Measurements from ENCODE around the gene FES.
"Not testable (repeated sequence)": the region's sequence is repeated elsewhere in the genome, so short reads cannot be mapped to it uniquely, and the experiment has no call there.

Gene FES

GRCh38 chr15:90902840-90903732 lies 18.8 kb downstream of the FES start, which contains the start of gene MAN2A2:
Gene MAN2A2 (plus strand): TSS chr15:90903302. CDS start chr15:90904208, 906 bp downstream.
- Histone ChIP-seq H3K4me1 (ENCODE audit: control insufficient read depth, insufficient read depth, low read length, poor library complexity, severe bottlenecking) (peaks cover 14% of the 10 kb centered on the region), H3K36me3 (ENCODE audit: control insufficient read depth, insufficient read depth, low read length) (peaks cover 29% of the 10 kb centered on the region), H3K4me3 (ENCODE audit: insufficient read depth, low read depth, low read length, poor library complexity, severe bottlenecking) (peak within 1 kb of the TSS; percentile 69), H3K27me3 (replicated peaks; ENCODE audit: control insufficient read depth, insufficient read depth, low read length, poor library complexity, severe bottlenecking) (no peaks in the 10 kb centered on the region), H3K9me3 (ENCODE audit: control insufficient read depth, low read length) (no peaks in the 10 kb centered on the region), H3K27ac (ENCODE audit: insufficient read depth, low read length, poor library complexity, severe bottlenecking) (peak within 1 kb of the TSS; percentile 81)
- DNase-seq: peak; percentile 38 to 49 (median 46)

- no peaks in the 10 kb centered on the region for H3K9me3 ChIP-seq (ENCODE audit: control insufficient read depth, low read length)
- peak overlapping the region; percentile 81 for H3K27ac ChIP-seq (ENCODE audit: insufficient read depth, low read length, poor library complexity, severe bottlenecking)
- no peak for DNase-seq
- peaks cover 14% of the 10 kb centered on the region for H3K4me1 ChIP-seq (ENCODE audit: control insufficient read depth, insufficient read depth, low read length, poor library complexity, severe bottlenecking)
- peaks cover 30% of the 10 kb centered on the region for H3K36me3 ChIP-seq (ENCODE audit: control insufficient read depth, insufficient read depth, low read length)
- H3K27me3 ChIP-seq (replicated peaks; ENCODE audit: control insufficient read depth, insufficient read depth, low read length, poor library complexity, severe bottlenecking): no peaks in the 10 kb centered on the region
- H3K4me3 ChIP-seq (ENCODE audit: insufficient read depth, low read depth, low read length, poor library complexity, severe bottlenecking): peak overlapping the region; percentile 69
These were observed 19.6 kb downstream of the FES start for GRCh38 chr15:90903733-90904536.

- Histone ChIP-seq H3K9me3 (ENCODE audit: control insufficient read depth, low read length) (no peaks in the 10 kb centered on the region), H3K36me3 (ENCODE audit: control insufficient read depth, insufficient read depth, low read length) (peaks cover 38% of the 10 kb centered on the region), H3K4me3 (ENCODE audit: insufficient read depth, low read depth, low read length, poor library complexity, severe bottlenecking) (no peak overlapping the region), H3K27me3 (replicated peaks; ENCODE audit: control insufficient read depth, insufficient read depth, low read length, poor library complexity, severe bottlenecking) (no peaks in the 10 kb centered on the region), H3K27ac (ENCODE audit: insufficient read depth, low read length, poor library complexity, severe bottlenecking) (no peak overlapping the region), H3K4me1 (ENCODE audit: control insufficient read depth, insufficient read depth, low read length, poor library complexity, severe bottlenecking) (peaks cover 14% of the 10 kb centered on the region)
- no peak for DNase-seq
These were observed 20.4 kb downstream of the FES start for GRCh38 chr15:90904746-90905145.

GRCh38 chr15:90905306-90906180 lies 21.2 kb downstream of the FES start:
- Histone ChIP-seq H3K27me3 (replicated peaks; ENCODE audit: control insufficient read depth, insufficient read depth, low read length, poor library complexity, severe bottlenecking) (no peaks in the 10 kb centered on the region), H3K4me3 (ENCODE audit: insufficient read depth, low read depth, low read length, poor library complexity, severe bottlenecking) (no peak overlapping the region), H3K27ac (ENCODE audit: insufficient read depth, low read length, poor library complexity, severe bottlenecking) (no peak overlapping the region), H3K9me3 (ENCODE audit: control insufficient read depth, low read length) (no peaks in the 10 kb centered on the region), H3K36me3 (ENCODE audit: control insufficient read depth, insufficient read depth, low read length) (peaks cover 45% of the 10 kb centered on the region), H3K4me1 (ENCODE audit: control insufficient read depth, insufficient read depth, low read length, poor library complexity, severe bottlenecking) (peaks cover 14% of the 10 kb centered on the region)
- DNase-seq: no peak

- DNase-seq: no peak
- peaks cover 14% of the 10 kb centered on the region for H3K4me1 ChIP-seq (ENCODE audit: control insufficient read depth, insufficient read depth, low read length, poor library complexity, severe bottlenecking)
- H3K4me3 ChIP-seq (ENCODE audit: insufficient read depth, low read depth, low read length, poor library complexity, severe bottlenecking): no peak overlapping the region
- H3K36me3 ChIP-seq (ENCODE audit: control insufficient read depth, insufficient read depth, low read length): peaks cover 53% of the 10 kb centered on the region
- no peaks in the 10 kb centered on the region for H3K27me3 ChIP-seq (replicated peaks; ENCODE audit: control insufficient read depth, insufficient read depth, low read length, poor library complexity, severe bottlenecking)
- no peaks in the 10 kb centered on the region for H3K9me3 ChIP-seq (ENCODE audit: control insufficient read depth, low read length)
- H3K27ac ChIP-seq (ENCODE audit: insufficient read depth, low read length, poor library complexity, severe bottlenecking): no peak overlapping the region
These were observed 22.0 kb downstream of the FES start for GRCh38 chr15:90906181-90906849.

GRCh38 chr15:90907051-90907660 lies 22.9 kb downstream of the FES start:
- H3K4me3 ChIP-seq (ENCODE audit: insufficient read depth, low read depth, low read length, poor library complexity, severe bottlenecking): no peak overlapping the region
- peaks cover 61% of the 10 kb centered on the region for H3K36me3 ChIP-seq (ENCODE audit: control insufficient read depth, insufficient read depth, low read length)
- H3K9me3 ChIP-seq (ENCODE audit: control insufficient read depth, low read length): no peaks in the 10 kb centered on the region
- H3K4me1 ChIP-seq (ENCODE audit: control insufficient read depth, insufficient read depth, low read length, poor library complexity, severe bottlenecking): peaks cover 9% of the 10 kb centered on the region
- DNase-seq: no peak
- H3K27ac ChIP-seq (ENCODE audit: insufficient read depth, low read length, poor library complexity, severe bottlenecking): no peak overlapping the region
- no peaks in the 10 kb centered on the region for H3K27me3 ChIP-seq (replicated peaks; ENCODE audit: control insufficient read depth, insufficient read depth, low read length, poor library complexity, severe bottlenecking)

GRCh38 chr15:90907838-90908507 lies 23.7 kb downstream of the FES start:
- Histone ChIP-seq H3K9me3 (ENCODE audit: control insufficient read depth, low read length) (no peaks in the 10 kb centered on the region), H3K27ac (ENCODE audit: insufficient read depth, low read length, poor library complexity, severe bottlenecking) (no peak overlapping the region), H3K36me3 (ENCODE audit: control insufficient read depth, insufficient read depth, low read length) (peaks cover 69% of the 10 kb centered on the region), H3K27me3 (replicated peaks; ENCODE audit: control insufficient read depth, insufficient read depth, low read length, poor library complexity, severe bottlenecking) (no peaks in the 10 kb centered on the region), H3K4me3 (ENCODE audit: insufficient read depth, low read depth, low read length, poor library complexity, severe bottlenecking) (no peak overlapping the region), H3K4me1 (ENCODE audit: control insufficient read depth, insufficient read depth, low read length, poor library complexity, severe bottlenecking) (peaks cover 8% of the 10 kb centered on the region)
- no peak for DNase-seq

GRCh38 chr15:90909449-90909848 lies 25.1 kb downstream of the FES start:
- H3K36me3 ChIP-seq (ENCODE audit: control insufficient read depth, insufficient read depth, low read length): peaks cover 84% of the 10 kb centered on the region

More at GRCh38 chr15:90909449-90909848, 25.1 kb downstream of the FES start:
- H3K4me3 ChIP-seq (ENCODE audit: insufficient read depth, low read depth, low read length, poor library complexity, severe bottlenecking); H3K27ac ChIP-seq (ENCODE audit: insufficient read depth, low read length, poor library complexity, severe bottlenecking); H3K27me3 ChIP-seq (replicated peaks; ENCODE audit: control insufficient read depth, insufficient read depth, low read length, poor library complexity, severe bottlenecking); H3K4me1 ChIP-seq (ENCODE audit: control insufficient read depth, insufficient read depth, low read length, poor library complexity, severe bottlenecking); DNase-seq; H3K9me3 ChIP-seq (ENCODE audit: control insufficient read depth, low read length): not testable (repeated sequence)
